ENCODE data around the gene FGF9.

Gene FGF9

DNA sequence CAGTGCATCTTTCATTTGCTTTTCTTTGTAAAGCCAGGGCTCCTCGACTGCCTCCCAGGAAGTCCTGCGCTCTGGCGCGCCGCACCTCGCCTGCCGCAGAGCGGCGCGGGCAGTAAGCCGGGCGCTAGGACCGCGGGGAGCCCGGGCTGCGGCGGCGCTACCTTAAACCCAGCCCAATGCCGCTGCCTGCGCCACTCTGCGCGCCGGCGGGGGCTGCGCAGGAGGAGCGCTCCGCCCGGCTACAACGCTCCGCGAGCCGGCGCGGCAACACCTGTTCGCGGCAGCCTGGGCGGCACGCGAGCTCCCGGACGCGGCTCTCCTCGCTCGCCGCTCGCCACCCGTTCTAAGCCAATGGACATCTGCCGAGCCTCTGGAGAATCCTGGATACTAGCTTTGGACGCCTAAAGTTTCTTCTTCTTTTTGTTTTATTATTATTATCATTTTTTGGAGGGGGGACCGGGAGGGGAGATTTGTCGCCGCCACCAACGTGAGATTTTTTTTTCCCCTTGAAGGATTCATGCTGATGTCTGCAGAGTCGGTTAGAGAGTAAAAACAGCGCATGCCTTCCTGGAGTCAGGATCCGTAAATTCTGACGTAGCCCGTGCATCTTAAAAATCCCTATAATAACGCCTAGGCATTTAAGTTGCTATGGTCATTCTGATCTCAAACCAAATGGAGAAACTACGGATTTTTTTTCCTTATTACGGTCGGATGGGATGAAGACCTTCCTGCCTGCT lies at the start of gene FGF9:
FGF9 (plus strand) TSS at position 191 of the 737 bp plus-strand sequence. CDS start 840 bp downstream, outside the sequence.
- peak in 3 of 4 experiments; percentile 49 to 68 (median 60) for DNase-seq (ENCODE audit: low read depth in 4 of 4, low spot score in 1 of 4)

DNA sequence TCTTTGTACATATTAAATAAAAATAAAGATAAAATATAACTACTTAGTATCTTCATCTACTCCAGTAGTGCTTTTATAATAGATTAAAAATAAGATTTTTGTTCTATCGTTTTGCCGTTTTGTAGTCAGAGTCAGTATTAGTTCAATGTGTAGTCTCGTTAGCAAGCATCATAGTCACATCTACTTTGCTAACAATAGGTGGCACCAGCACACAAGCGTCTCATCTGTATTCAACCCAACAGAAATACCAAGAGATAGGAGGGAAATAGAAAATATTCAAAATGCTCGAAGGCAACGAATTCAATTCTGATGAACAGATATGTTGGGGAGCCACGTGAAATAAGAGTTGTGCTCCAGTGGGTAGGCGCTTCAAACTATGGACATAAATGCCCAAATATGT lies 45.5 kb upstream of the FGF9 start:
- no peak for DNase-seq (ENCODE audit: low read depth in 4 of 4, low spot score in 1 of 4)

DNA sequence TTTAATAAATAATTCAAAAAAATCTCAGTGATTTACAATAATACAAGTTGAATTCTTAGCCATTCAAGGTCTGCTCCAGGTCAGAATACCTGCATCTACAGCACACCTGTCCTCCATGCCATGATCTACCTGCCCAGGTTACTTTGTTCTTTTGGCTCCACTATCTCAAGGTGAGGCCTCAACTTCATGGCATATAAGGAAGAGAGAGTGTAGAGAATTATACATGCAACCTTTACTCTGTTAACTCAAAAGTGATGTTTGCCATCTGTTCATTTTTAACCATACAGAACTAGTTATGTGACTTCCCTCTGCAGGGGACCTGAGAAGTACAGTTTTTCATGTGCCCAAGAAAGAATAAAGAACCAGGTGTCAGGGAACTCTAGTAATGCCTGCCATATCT lies 38.7 kb upstream of the FGF9 start:
- DNase-seq (ENCODE audit: low read depth in 4 of 4, low spot score in 1 of 4): no peak

DNA sequence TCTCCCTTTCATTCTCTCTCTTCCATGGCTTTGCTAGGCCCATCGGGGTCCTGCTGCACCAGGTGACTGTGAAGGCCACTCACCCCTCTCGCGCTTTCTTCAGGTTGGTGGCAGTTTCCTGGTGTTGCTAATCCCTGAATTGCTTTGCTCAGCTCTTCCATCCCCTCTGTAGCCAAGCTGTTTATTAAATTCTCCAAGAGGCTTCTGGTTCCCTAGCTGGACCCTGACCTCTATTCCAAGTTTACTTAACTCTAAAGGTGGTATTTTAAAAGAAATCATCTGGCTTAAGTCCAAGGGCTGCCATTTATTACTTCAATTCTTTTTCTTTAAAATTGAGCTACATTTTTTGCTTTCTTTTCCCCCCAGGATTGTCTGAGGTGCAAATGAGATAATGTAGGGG lies 34.2 kb upstream of the FGF9 start:
- DNase-seq (ENCODE audit: low read depth in 4 of 4, low spot score in 1 of 4): no peak

DNA sequence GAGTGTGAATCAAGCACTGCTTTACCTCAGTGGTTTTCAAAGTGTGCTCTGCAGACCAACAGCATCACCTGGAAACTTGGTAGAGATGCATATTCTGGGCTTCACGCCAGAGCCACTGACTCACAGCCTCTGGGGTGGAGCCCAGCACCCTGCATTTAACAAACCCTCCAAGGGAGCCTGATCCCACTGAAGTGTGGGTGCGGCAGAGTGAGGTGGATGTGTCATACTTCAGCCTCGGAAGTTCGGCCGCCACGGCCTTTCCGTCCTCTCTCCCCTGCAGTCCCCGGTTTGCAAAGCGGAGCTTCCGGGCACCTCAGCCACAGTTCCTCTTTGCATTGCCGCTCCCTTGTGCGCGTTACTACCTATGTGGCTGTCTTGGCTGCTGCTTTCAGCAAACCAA lies 33.6 kb upstream of the FGF9 start:
- peak in 2 of 4 experiments; percentile 2 to 4 for DNase-seq (ENCODE audit: low read depth in 4 of 4, low spot score in 1 of 4)

DNA sequence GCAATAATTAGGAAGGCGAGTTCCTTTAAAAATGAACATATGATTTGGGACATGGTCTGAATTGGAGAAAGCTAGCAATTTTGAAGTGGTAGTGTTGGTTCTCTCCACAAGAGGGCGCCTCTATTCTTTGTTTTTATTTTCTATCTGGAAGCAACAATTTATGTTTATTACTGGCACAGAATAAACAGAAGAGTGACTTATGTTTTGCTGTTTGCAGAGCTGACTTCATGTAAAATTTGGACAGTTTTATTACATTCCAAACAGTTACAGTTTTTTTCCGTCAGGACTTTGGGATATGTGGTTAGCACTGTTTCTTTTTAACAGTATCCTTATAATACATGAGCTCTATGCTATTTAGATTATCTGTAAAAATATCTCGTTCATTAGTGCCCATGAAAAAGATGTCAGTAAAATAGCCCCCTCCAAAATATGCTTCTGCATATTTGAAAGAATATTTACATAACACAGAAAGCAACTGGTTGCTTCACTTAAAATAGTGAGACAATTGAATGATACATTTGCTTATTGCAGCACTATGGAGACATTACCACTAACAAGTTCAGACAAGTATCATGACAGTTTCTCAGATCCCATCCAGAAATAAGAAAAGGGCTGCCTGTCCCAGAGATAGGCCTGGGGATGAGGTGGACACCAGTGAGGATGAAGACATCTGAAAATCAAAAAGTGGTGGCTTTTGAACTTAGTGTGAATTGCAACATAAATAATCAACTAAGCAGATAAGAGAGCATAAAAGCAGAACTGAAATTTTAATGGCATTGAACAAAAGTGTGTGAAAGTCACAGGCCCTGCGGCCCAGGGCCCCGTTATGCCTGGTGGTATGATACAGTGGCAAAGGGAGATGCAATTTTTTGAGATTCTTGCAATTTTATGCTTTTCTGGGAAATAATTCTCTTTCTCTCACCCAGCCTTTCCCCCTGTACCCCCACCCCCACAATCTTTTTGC lies 32.3 kb upstream of the FGF9 start:
- peak in 1 of 4 experiments; percentile 13 for DNase-seq (ENCODE audit: low read depth in 4 of 4, low spot score in 1 of 4)

DNA sequence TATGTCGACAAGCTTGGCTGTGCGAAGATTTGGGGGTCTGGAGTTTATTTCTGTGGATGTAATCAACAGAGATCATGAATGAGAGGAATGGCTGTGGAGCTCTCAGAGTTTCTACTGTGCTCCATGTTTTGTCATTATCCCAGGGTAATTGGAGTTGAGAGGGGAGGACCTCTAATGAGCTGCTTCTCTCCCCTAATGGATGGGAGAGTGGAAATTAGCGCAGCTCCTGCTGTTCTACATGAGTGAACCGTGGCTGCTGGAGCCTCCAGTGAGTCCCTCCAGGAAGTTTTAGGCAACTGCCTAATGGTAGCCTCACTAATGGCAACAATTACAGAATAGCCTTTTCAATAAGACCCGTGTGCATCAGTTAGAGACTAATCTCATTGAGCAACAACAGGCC lies 31.3 kb upstream of the FGF9 start:
- no peak for DNase-seq (ENCODE audit: low read depth in 4 of 4, low spot score in 1 of 4)

DNA sequence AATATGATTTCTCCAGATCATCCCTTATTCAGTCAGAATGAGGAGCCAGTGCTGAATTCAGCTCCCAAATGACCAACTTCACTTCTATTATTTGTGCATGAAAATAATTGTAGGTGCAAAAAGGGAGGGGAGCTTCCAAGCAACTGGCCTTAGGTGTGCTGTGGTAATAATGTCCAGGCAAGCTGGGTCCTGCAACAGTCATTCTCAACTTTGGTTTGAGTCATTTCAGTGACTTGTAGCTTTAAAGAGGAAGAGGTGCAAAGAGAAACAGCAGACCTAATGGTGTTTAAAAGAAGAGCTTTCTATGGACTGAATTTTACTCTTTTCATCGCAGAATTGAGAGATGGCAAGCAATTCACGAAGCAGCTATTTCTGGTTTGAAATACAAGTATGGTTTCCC lies 29.2 kb upstream of the FGF9 start:
- DNase-seq (ENCODE audit: low read depth in 4 of 4, low spot score in 1 of 4): no peak

DNA sequence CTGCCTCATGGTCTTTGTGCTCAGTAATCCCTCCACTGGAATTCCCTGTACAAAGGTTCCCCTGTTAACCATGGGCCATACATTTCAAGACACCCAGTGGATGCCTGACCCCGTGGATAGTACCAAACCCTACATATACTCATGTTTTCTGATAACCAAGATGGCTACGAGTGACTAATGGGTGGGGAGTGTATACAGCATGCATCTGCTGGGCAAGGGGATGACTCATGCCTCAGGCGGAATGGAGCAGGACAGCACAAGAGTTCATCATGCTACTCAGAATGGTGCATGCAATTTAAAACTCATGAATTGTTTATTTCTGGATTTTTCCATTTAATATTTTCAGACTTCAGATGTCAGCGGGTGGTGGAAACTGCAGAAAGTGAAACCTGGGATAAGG lies 13.3 kb upstream of the FGF9 start:
- no peak for DNase-seq (ENCODE audit: low read depth in 4 of 4, low spot score in 1 of 4)

DNA sequence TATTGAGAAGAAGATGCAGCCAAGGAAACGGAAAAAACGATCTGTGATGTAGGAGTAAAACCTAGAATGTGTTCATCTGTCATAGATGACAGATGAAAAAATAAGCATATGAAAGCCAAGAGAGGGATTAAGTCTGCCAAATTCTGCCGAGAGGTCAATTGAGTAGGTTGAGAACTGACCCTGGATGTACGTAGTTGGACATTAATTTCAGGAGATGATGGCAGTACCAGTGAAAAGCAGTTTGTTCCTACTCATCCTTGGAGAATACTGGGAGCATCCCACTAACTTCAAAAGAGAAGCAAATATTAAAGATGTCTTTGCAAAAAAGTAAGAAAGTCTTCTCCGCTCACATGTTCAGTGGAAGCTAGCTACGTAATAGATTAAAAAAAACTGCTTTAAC lies 11.8 kb upstream of the FGF9 start:
- DNase-seq (ENCODE audit: low read depth in 4 of 4, low spot score in 1 of 4): no peak

DNA sequence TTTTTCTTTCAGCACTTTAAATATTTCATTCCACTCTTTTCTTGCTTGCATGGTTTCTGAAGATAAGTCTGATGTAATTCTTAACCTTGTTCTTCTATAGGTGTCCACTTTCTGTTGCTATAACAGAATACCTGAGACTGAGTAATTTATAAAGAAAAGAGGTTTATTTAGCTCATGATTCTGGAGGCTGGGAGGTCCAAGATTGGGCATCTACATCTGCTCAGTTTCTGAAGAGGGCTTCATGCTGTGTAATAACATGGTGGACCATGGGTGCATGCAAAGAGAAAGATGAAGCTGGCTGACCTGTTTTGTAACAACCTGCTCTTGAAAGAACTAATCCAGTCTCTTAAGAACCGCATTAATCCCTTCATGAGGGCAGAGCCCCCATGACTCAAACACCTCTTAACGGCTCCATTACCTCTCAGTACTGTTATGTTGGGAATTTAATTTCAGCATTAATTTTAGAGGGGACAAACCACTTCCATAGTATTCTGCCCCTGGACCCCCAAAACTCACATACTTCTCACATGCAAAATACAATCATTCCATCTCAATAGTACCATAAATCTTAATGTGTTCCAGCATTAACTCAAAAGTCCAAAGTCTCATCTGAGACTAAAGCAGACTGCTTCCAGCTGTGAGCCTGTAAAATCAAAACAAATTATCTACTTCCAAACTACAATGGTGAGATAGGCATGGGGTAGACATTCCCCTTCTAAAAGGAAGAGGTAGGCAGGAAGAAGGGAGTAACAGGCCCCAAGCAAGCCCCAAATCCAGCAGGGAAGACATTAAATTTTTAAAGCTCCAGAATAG lies 9.6 kb upstream of the FGF9 start:
- no peak for DNase-seq (ENCODE audit: low read depth in 4 of 4, low spot score in 1 of 4)

DNA sequence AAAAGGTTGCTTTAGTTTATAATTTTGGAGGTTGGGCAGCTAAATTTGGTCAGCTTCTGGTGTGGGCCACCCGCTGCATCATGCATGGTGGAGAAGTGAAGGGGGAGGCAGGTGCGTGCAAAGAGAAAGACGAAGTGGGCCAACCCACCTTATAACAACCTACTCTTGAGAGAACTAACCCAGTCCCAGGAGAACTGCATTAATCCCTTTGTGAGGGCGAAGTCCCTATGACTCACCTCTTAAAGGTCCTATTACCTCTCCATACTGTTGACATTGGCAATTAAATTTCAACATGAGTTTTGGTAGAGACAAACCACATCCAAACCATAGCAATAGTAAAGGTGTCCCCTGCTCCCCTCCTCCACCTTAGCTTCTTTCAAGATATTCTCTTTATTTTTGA lies 7.7 kb upstream of the FGF9 start:
- DNase-seq (ENCODE audit: low read depth in 4 of 4, low spot score in 1 of 4): no peak

DNA sequence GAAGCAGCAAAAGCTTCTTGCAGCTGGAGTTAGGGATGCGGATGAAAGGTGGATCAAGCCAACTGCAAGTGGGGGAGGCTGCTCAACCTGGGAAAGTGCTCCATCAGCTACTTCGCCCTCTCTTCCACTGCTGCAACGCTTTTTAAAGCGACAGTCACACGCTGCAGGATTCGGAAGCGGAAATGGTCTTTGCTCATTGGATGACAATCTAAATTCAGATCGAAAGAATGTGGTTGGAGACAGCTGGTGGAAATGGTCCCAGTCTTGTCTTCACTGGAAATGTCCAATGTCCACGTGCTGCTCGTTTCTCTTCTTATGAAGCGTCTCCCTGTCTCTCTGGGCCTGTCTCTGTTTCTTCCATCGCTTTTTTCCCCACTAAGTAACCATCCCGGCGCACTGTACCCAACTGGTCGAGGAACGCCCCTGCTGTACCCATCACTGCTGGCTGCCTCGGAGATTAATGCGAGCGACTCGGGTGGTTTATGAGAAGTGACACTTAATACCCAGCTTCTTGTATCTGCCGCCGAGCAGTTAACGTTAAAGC lies 2.1 kb upstream of the FGF9 start:
- no peak for DNase-seq (ENCODE audit: low read depth in 4 of 4, low spot score in 1 of 4)

DNA sequence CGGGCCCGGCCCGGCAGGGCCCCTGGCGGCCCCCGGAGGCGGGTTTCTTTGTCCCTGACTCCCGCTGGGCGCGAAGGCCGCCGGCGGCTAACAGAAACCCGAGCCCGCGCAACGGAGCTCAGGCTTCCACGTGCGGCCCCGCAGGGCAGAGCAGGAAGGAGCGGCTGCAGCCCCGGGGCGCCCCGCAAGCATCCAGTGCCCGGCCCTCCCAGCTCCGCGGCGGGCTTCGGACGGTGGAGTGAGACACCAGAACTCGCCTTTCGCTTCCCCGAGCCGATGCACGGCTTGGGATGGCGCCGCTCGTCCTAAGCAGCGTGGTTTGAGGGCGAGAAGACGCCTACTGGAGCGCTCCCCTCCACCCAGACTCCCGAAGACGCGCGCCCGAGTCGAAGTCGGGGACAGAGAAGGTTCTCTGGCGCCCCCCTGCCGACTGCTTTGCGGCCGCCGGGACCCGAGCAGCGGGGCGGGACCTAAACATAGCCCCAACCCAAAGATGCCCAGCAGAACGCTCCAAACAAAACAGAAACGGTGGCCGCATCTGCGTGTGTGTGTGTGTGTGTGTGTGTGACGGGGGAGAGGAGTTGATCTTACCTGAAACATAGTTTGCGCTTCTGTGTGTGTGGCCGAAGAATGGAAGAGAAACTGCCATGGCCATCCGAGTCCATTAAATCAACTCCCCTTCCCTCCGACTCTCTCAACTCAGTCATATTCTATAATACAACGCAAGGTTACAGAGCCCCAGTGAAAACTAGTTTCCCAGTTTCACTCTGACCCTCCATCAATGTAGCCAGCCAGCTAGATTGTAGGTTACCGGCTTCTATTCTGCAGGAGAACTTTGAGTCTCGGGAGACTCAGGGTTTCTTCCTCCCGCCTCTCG lies 629 bp upstream of the FGF9 start:
- DNase-seq (ENCODE audit: low read depth in 4 of 4, low spot score in 1 of 4): no peak

DNA sequence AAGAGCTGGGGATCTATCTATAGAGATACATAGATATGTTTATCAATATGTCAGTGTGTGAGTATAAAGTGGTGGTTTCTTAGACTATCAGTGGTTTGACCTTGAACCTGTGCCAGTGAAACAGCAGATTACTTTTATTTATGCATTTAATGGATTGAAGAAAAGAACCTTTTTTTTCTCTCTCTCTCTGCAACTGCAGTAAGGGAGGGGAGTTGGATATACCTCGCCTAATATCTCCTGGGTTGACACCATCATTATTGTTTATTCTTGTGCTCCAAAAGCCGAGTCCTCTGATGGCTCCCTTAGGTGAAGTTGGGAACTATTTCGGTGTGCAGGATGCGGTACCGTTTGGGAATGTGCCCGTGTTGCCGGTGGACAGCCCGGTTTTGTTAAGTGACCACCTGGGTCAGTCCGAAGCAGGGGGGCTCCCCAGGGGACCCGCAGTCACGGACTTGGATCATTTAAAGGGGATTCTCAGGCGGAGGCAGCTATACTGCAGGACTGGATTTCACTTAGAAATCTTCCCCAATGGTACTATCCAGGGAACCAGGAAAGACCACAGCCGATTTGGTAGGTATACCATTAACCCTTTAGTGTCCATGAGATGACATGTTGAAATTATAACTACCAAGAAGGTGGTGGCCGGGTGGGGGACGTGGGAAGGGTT lies 880 bp downstream of the FGF9 start:
- no peak for DNase-seq (ENCODE audit: low read depth in 4 of 4, low spot score in 1 of 4)

DNA sequence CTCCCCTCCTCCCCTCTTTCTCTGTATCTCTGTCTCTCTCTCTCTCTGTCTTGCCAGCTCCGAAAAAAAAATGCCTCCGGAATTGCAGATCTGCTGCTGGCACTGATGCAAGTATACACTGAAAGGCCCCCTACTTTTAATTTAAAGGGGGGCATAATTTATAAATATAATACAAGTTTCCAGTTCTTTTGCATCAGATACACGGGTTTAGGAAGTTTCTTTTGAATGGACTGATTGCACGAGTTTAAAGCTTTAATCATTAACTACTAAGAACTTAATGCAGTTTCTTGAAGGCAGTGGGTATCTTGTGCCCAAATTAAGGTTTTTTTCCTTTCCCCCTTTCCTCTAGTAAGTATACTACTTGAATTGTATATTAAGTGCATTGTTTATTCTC lies 1.4 kb downstream of the FGF9 start:
- no peak for DNase-seq (ENCODE audit: low read depth in 4 of 4, low spot score in 1 of 4)

DNA sequence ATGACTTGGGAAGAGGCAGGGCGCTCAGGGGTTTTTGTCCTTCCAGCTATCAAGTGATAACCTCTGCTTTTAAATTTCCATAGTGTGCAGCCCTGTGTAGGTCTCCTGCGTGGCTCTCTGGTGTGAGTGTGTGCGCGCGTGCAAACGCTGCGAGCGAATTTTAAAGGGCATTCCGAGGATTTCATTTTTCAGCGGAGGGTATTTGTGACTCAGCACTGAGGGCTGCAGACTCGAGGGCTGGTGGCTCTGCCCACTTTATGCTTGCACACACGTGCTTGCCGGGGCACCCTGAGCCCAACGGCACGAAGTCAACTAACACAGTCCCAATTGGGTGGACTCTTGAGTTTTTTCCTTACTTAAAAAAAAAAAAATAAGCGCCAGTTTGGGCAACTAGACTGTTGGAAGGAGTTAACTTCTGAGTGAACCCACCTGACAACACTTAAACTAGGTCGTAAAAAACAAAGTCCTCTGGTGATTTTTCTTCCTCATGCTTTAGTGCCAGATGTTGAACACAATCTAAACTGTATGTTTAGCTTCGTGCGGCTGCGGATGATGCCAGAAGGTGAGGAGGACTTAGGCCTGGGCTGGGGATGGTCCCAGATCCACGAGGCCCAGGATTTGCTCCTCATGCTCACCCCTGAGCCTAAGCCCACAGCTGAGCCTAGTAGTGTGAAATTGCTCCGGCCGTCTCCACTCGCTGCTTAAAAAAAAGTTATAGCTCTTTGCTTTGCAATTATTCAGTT lies 2.1 kb downstream of the FGF9 start:
- DNase-seq (ENCODE audit: low read depth in 4 of 4, low spot score in 1 of 4): no peak

DNA sequence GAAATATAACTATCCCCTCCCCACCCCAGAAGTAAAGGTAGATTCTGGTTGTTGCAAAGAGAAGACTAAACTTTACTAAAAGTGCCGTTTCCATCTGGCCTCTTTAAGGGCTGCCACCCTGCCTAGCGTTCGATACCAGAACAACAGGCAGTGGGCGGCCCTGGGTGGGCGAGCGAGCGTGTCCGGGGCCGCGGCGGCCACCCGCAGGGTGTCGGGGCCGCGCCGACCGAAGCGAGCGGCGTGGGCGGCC lies 2.6 kb downstream of the FGF9 start:
- no peak for DNase-seq (ENCODE audit: low read depth in 4 of 4, low spot score in 1 of 4)

DNA sequence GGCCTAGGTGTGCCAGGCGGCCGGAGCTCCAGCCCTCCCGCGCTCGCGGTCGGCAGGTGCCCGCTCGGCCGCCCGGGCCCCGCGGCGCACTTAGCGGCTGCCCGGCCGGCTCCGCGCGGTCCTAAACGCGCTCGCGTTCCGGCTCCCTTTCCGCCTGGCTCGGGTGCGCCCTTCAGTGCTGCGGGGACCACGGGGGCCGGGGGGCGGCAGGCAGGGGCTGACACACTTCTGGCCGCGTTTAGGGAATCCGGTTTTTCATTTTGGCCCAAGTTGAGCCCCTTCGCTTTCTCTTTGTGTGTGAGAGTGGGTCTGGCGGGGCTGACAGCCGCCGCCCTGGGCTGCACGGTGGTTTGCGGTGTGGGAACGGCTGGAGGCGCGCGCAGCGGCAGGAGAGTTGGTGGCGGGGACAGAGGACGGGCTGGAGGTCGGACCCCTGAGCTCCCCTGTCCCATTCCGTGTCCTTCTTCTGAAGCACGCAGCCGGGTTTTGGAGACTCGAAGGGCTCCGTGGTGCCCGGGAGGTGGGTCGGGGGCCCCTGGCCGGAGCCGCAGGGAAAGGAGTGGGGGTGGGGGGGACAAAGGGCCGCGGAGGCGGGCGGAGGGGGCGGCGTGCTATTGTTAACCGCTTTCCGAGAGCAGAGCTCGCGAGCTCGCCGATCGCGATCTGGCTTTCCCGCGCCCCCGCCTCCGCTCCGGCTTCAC lies 3.1 kb downstream of the FGF9 start:
- no peak for DNase-seq (ENCODE audit: low read depth in 4 of 4, low spot score in 1 of 4)
